ENCODE results near the gene RGL4.

GRCh38 chr22:23684026-23684425, 6.8 kb upstream of the RGL4 start:
- TF ChIP-seq CTCF (conservative IDR thresholded peaks at IDR 0.05; ENCODE audit: low read depth, low read length): no peak
- TF ChIP-seq EZH2 (IDR thresholded peaks at IDR 0.05; ENCODE audit: borderline replicate concordance, low read depth, low read length, poor library complexity, severe bottlenecking): no peak

Data from A673 (cell line).